ENCODE results near the gene TRPV2. TPM values are rescaled to one million over a fixed set of nuclear protein-coding genes. Genes with fewer than 3 reads are reported as not detected.
"Not testable (repeated sequence)": the region's sequence is repeated elsewhere in the genome, so short reads cannot be mapped to it uniquely, and the experiment has no call there.

The TRPV2 gene
- total and polyA plus RNA-seq, 9 donors = 3.2 to 5.5 (median 4.5) TPM

DNA sequence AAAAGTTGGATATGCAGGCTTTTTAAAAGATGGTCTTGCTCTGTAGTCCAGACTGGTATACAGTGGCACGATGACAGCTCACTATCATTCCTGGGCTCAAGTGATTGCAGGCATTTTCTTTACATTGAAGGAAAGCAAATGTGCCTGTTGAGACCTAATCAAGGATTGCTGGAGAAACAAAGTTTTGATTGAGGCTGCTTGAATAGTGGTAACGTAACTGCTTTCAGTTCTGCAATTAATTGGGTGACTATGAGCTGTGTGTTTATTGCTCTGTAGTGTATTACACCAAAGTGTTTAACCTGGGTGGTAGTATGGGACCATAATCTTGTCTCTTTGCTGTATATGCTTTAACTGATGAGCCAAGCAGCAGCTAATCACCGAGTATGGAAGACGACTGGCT, 32.2 kb upstream of the TRPV2 start:
- no peak overlapping the region for H3K4me3 ChIP-seq (ENCODE audit: low read length)
- 85% methylated on average over 2 of the region's 4 CpGs for WGBS (ENCODE audit: insufficient coverage)
- H3K27me3 ChIP-seq (ENCODE audit: control insufficient read depth, insufficient read depth, low read length) = no peaks in the 10 kb centered on the region
- H3K4me1 ChIP-seq (ENCODE audit: control insufficient read depth, insufficient read depth, low read length) = peaks cover 21% of the 10 kb centered on the region
- H3K36me3 ChIP-seq (ENCODE audit: control insufficient read depth, insufficient read depth, low read length) = peaks cover 25% of the 10 kb centered on the region
- no peaks in the 10 kb centered on the region for H3K9me3 ChIP-seq (replicated peaks; ENCODE audit: control insufficient read depth, low read depth, low read length)
- no peak overlapping the region for H3K27ac ChIP-seq (ENCODE audit: low read length)
- DNase-seq = no peak

- Histone ChIP-seq H3K27me3 (ENCODE audit: control insufficient read depth, insufficient read depth, low read length) (no peaks in the 10 kb centered on the region), H3K9me3 (replicated peaks; ENCODE audit: control insufficient read depth, low read depth, low read length) (no peaks in the 10 kb centered on the region), H3K4me3 (ENCODE audit: low read length) (no peak overlapping the region), H3K36me3 (ENCODE audit: control insufficient read depth, insufficient read depth, low read length) (peaks cover 25% of the 10 kb centered on the region), H3K27ac (ENCODE audit: low read length) (no peak overlapping the region), H3K4me1 (ENCODE audit: control insufficient read depth, insufficient read depth, low read length) (peaks cover 21% of the 10 kb centered on the region)
- DNase-seq = no peak
- WGBS (ENCODE audit: insufficient coverage) = 100% methylated on average over 1 of the region's 5 CpGs
These were observed 31.5 kb upstream of the TRPV2 start for GRCh38 chr17:16383772-16384287.

DNA sequence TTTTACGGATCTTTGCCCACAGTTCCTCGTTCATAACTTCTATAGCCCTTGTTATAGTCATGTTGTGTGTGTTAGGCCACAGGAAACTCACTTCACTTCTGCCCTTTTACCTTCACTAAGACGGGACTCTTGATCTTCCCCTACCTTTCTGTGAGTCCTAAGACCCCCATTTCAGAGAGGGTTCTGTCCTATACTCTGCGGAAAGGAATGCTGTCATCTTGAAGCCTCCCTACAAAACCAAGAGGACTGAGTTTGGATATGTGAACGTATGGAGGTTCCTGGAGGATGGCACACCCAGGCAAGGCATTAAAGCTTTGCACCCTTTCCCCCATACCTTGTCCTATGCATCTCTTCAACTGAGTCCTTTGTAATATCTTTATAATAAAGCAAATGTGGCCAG, 30.8 kb upstream of the TRPV2 start:
- Histone ChIP-seq H3K27ac (ENCODE audit: low read length) (no peak overlapping the region), H3K4me3 (ENCODE audit: low read length) (no peak overlapping the region), H3K36me3 (ENCODE audit: control insufficient read depth, insufficient read depth, low read length) (peaks cover 25% of the 10 kb centered on the region), H3K27me3 (ENCODE audit: control insufficient read depth, insufficient read depth, low read length) (no peaks in the 10 kb centered on the region), H3K9me3 (replicated peaks; ENCODE audit: control insufficient read depth, low read depth, low read length) (no peaks in the 10 kb centered on the region), H3K4me1 (ENCODE audit: control insufficient read depth, insufficient read depth, low read length) (peaks cover 21% of the 10 kb centered on the region)
- DNase-seq = no peak
- no CpG with 5 or more reads among the region's 5 CpGs for WGBS (ENCODE audit: insufficient coverage)

DNA sequence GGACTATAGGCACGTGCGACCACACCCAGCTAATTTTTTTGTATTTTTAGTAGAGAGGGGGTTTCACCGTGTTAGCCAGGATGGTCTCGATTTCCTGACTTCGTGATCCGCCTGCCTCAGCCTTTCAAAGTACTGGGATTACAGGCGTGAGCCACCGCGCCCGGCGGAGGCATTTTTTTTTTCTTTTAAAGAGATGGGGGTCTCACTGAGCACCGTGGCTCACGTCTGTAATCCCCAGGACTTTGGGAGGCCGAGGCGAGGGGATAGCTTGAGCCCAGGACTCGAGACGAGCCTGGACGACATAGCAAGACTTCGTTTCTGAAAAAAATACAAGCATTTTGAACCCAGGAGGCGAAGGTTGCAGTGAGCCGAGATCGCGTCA, 29.3 kb upstream of the TRPV2 start:
- H3K4me3 ChIP-seq (ENCODE audit: low read length) = peak overlapping the region; percentile 55
- H3K36me3 ChIP-seq (ENCODE audit: control insufficient read depth, insufficient read depth, low read length) = peaks cover 25% of the 10 kb centered on the region
- not testable (repeated sequence) for H3K27ac ChIP-seq (ENCODE audit: low read length); H3K27me3 ChIP-seq (ENCODE audit: control insufficient read depth, insufficient read depth, low read length); H3K9me3 ChIP-seq (replicated peaks; ENCODE audit: control insufficient read depth, low read depth, low read length); DNase-seq
- peaks cover 21% of the 10 kb centered on the region for H3K4me1 ChIP-seq (ENCODE audit: control insufficient read depth, insufficient read depth, low read length)
- WGBS (ENCODE audit: insufficient coverage) = 21% methylated on average over 12 of the region's 23 CpGs

DNA sequence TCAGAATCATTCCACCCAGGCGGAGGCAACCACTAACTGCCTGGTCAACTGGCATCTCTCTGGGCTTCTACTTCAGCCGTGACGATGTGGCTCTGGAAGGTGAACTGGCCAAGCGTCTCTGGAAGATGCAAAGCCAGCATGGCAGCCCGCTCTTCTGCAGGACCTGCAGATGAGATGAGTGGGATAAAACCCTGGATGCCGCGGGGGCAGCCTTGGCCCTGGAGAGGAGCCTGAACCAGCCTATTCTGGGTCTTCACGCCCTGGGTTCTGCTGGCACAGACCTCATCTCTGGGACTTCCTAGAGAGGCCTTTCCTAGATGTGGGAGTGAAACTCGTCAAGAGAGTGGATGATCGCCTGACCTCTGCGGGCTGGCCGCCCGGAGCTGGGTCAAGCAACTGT, 23.9 kb upstream of the TRPV2 start:
- H3K9me3 ChIP-seq (replicated peaks; ENCODE audit: control insufficient read depth, low read depth, low read length) = no peaks in the 10 kb centered on the region
- no peaks in the 10 kb centered on the region for H3K27me3 ChIP-seq (ENCODE audit: control insufficient read depth, insufficient read depth, low read length)
- no peaks in the 10 kb centered on the region for H3K36me3 ChIP-seq (ENCODE audit: control insufficient read depth, insufficient read depth, low read length)
- no peak overlapping the region for H3K4me3 ChIP-seq (ENCODE audit: low read length)
- 84% methylated on average over 12 of the region's 13 CpGs for WGBS (ENCODE audit: insufficient coverage)
- H3K27ac ChIP-seq (ENCODE audit: low read length) = no peak overlapping the region
- H3K4me1 ChIP-seq (ENCODE audit: control insufficient read depth, insufficient read depth, low read length) = peaks cover 2% of the 10 kb centered on the region
- DNase-seq = no peak

- H3K4me1 ChIP-seq (ENCODE audit: control insufficient read depth, insufficient read depth, low read length); H3K9me3 ChIP-seq (replicated peaks; ENCODE audit: control insufficient read depth, low read depth, low read length); H3K27ac ChIP-seq (ENCODE audit: low read length); H3K36me3 ChIP-seq (ENCODE audit: control insufficient read depth, insufficient read depth, low read length); H3K4me3 ChIP-seq (ENCODE audit: low read length); H3K27me3 ChIP-seq (ENCODE audit: control insufficient read depth, insufficient read depth, low read length); DNase-seq: not testable (repeated sequence)
- 88% methylated on average over 8 of the region's 11 CpGs for WGBS (ENCODE audit: insufficient coverage)
These were observed 22.9 kb upstream of the TRPV2 start for GRCh38 chr17:16392491-16392890.

DNA sequence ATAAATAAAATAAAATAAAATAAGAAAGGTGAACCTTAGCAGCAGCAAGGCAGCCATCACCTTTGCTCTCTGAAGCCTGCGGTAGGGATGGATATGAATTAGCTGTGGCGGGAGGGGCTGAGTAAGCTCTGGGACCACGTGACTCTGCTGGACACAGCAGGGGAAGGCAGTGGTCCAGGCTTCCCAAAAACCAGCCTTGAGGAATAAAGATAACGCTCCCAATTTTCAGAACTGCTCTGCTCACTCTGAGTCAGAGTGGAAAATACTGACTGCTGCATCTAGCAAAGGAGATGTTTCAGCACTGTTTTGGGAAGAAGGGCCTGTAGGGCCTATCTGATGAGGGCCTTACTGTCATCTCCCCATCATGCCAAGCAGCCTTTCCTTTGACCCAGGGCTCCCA, 19.5 kb upstream of the TRPV2 start:
- not testable (repeated sequence) for H3K27me3 ChIP-seq (ENCODE audit: control insufficient read depth, insufficient read depth, low read length); H3K27ac ChIP-seq (ENCODE audit: low read length); DNase-seq

GRCh38 chr17:16396693-16397092, 18.7 kb upstream of the TRPV2 start:
- H3K4me1 ChIP-seq (ENCODE audit: control insufficient read depth, insufficient read depth, low read length); H3K4me3 ChIP-seq (ENCODE audit: low read length); H3K27me3 ChIP-seq (ENCODE audit: control insufficient read depth, insufficient read depth, low read length); H3K27ac ChIP-seq (ENCODE audit: low read length); DNase-seq; H3K9me3 ChIP-seq (replicated peaks; ENCODE audit: control insufficient read depth, low read depth, low read length); H3K36me3 ChIP-seq (ENCODE audit: control insufficient read depth, insufficient read depth, low read length): not testable (repeated sequence)
- WGBS (ENCODE audit: insufficient coverage) = 56% methylated on average over 2 of the region's 2 CpGs

More for the DNA sequence above, 19.5 kb upstream of the TRPV2 start:
- not testable (repeated sequence) for H3K36me3 ChIP-seq (ENCODE audit: control insufficient read depth, insufficient read depth, low read length); H3K9me3 ChIP-seq (replicated peaks; ENCODE audit: control insufficient read depth, low read depth, low read length); H3K4me3 ChIP-seq (ENCODE audit: low read length); H3K4me1 ChIP-seq (ENCODE audit: control insufficient read depth, insufficient read depth, low read length)
- 50% methylated on average over 1 of the region's 4 CpGs for WGBS (ENCODE audit: insufficient coverage)

- H3K36me3 ChIP-seq (ENCODE audit: control insufficient read depth, insufficient read depth, low read length) = no peaks in the 10 kb centered on the region
- no peak for DNase-seq
- no peak overlapping the region for H3K4me3 ChIP-seq (ENCODE audit: low read length)
- H3K27ac ChIP-seq (ENCODE audit: low read length) = no peak overlapping the region
- 30% methylated on average over 5 of the region's 9 CpGs for WGBS (ENCODE audit: insufficient coverage)
- no peaks in the 10 kb centered on the region for H3K9me3 ChIP-seq (replicated peaks; ENCODE audit: control insufficient read depth, low read depth, low read length)
- H3K27me3 ChIP-seq (ENCODE audit: control insufficient read depth, insufficient read depth, low read length) = no peaks in the 10 kb centered on the region
- no peaks in the 10 kb centered on the region for H3K4me1 ChIP-seq (ENCODE audit: control insufficient read depth, insufficient read depth, low read length)
These were observed 16.8 kb upstream of the TRPV2 start for GRCh38 chr17:16398270-16399267.

DNA sequence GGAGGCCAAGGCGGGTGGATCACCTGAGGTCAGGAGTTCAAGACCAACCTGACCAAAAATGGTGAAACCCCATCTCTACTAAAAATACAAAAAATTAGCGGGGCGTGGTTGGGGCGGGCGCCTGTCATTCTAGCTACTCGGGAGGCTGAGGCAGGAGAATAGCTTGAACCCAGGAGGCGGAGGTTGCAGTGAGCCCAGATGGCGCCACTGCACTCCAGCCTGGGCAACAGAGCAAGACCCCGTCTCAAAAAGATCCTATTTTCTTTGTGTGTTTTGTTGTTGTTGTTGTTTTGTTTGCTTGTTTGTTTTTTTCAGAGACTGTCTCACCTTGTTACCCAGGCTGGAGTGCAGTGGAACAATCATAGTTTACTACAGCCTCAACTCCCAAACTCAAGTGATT, 11.5 kb upstream of the TRPV2 start:
- not testable (repeated sequence) for H3K27me3 ChIP-seq (ENCODE audit: control insufficient read depth, insufficient read depth, low read length); H3K4me3 ChIP-seq (ENCODE audit: low read length); H3K27ac ChIP-seq (ENCODE audit: low read length); H3K9me3 ChIP-seq (replicated peaks; ENCODE audit: control insufficient read depth, low read depth, low read length); DNase-seq; H3K36me3 ChIP-seq (ENCODE audit: control insufficient read depth, insufficient read depth, low read length)
- H3K4me1 ChIP-seq (ENCODE audit: control insufficient read depth, insufficient read depth, low read length) = peaks cover 13% of the 10 kb centered on the region
- 91% methylated on average over 5 of the region's 9 CpGs for WGBS (ENCODE audit: insufficient coverage)
